ENCODE results near the gene SYTL4. TPM values are rescaled to one million over a fixed set of nuclear protein-coding genes. Genes with fewer than 3 reads are reported as not detected.

The SYTL4 gene
- total RNA-seq, 3 donors from 2014 or later (not counting 1 experiment from before 2014, with no cell fraction given): 0.30 to 0.85 TPM; not detected in 1

GRCh38 chrX:100649550-100650356 lies 82.2 kb downstream of the SYTL4 start:
- intact Hi-C loops (cut with micrococcal nuclease): no loop called here
- H3K4me3 Mint-ChIP-seq: no peak overlapping the region
- H3K36me3 Mint-ChIP-seq: no peaks in the 10 kb centered on the region
- 88% methylated on average over 11 of the region's 12 CpGs for WGBS (ENCODE audit: insufficient coverage)
- DNase-seq: no peak
- ATAC-seq: no peak
- no peak for TF ChIP-seq CTCF (IDR thresholded peaks at IDR 0.05)
- H3K36me3 ChIP-seq (ENCODE audit: control insufficient read depth, insufficient read depth, low read length): no peaks in the 10 kb centered on the region
- H3K27ac Mint-ChIP-seq: no peak overlapping the region
- peaks cover 0 to 13% of the 10 kb centered on the region in 2 donors for H3K27me3 Mint-ChIP-seq (ENCODE audit: low read depth in 2 of 2)
- H3K4me1 Mint-ChIP-seq: no peaks in the 10 kb centered on the region
- no peak overlapping the region for H3K4me3 ChIP-seq (ENCODE audit: low read length)
- H3K27ac ChIP-seq (ENCODE audit: low read length): no peak overlapping the region
- no peaks in the 10 kb centered on the region for H3K9me3 ChIP-seq (ENCODE audit: control insufficient read depth, insufficient read depth, low read length)
- H3K4me1 ChIP-seq (ENCODE audit: control insufficient read depth, insufficient read depth, low read length): no peaks in the 10 kb centered on the region
- H3K27me3 ChIP-seq (ENCODE audit: control insufficient read depth, insufficient read depth, low read length): no peaks in the 10 kb centered on the region
- H3K9me3 Mint-ChIP-seq: no peaks in the 10 kb centered on the region

GRCh38 chrX:100648458-100649417 lies 83.2 kb downstream of the SYTL4 start:
- Mint-ChIP-seq H3K4me3 (no peak overlapping the region), H3K27me3 (ENCODE audit: low read depth in 2 of 2) (peaks cover 0 to 13% of the 10 kb centered on the region in 2 donors), H3K27ac (no peak overlapping the region), H3K9me3 (no peaks in the 10 kb centered on the region), H3K4me1 (no peaks in the 10 kb centered on the region), H3K36me3 (no peaks in the 10 kb centered on the region)
- no peak overlapping the region for H3K27ac ChIP-seq (ENCODE audit: low read length)
- DNase-seq: no peak
- TF ChIP-seq CTCF (IDR thresholded peaks at IDR 0.05): no peak
- no peaks in the 10 kb centered on the region for H3K36me3 ChIP-seq (ENCODE audit: control insufficient read depth, insufficient read depth, low read length)
- 94% methylated on average over 2 of the region's 8 CpGs for whole genome bisulfite sequencing (ENCODE audit: insufficient coverage)
- H3K9me3 ChIP-seq (ENCODE audit: control insufficient read depth, insufficient read depth, low read length): no peaks in the 10 kb centered on the region
- no peak for ATAC-seq
- intact Hi-C loops (cut with micrococcal nuclease): no loop called here
- no peak overlapping the region for H3K4me3 ChIP-seq (ENCODE audit: low read length)
- H3K27me3 ChIP-seq (ENCODE audit: control insufficient read depth, insufficient read depth, low read length): no peaks in the 10 kb centered on the region
- no peaks in the 10 kb centered on the region for H3K4me1 ChIP-seq (ENCODE audit: control insufficient read depth, insufficient read depth, low read length)

- Histone ChIP-seq H3K4me1 (ENCODE audit: control insufficient read depth, insufficient read depth, low read length) (no peaks in the 10 kb centered on the region), H3K9me3 (ENCODE audit: control insufficient read depth, insufficient read depth, low read length) (no peaks in the 10 kb centered on the region), H3K4me3 (ENCODE audit: low read length) (no peak overlapping the region), H3K36me3 (ENCODE audit: control insufficient read depth, insufficient read depth, low read length) (no peaks in the 10 kb centered on the region), H3K27me3 (ENCODE audit: control insufficient read depth, insufficient read depth, low read length) (no peaks in the 10 kb centered on the region), H3K27ac (ENCODE audit: low read length) (no peak overlapping the region)
- intact Hi-C loops (cut with micrococcal nuclease): no loop called here
- DNase-seq (no peak), ATAC-seq (no peak)
- Mint-ChIP-seq H3K27ac (no peak overlapping the region), H3K4me3 (no peak overlapping the region), H3K4me1 (no peaks in the 10 kb centered on the region), H3K9me3 (no peaks in the 10 kb centered on the region), H3K36me3 (no peaks in the 10 kb centered on the region), H3K27me3 (ENCODE audit: low read depth in 2 of 2) (peaks cover 0 to 6% of the 10 kb centered on the region in 2 donors)
- 55% methylated on average over 2 of the region's 2 CpGs for WGBS (ENCODE audit: insufficient coverage)
- TF ChIP-seq CTCF (IDR thresholded peaks at IDR 0.05): no peak
These were observed 84.2 kb downstream of the SYTL4 start for GRCh38 chrX:100647739-100648138.
